HG03558 (cell line): ENCODE results near the gene ZSCAN20.
A peak's percentile ranks its signal among the peaks of the same experiment; 100 is the strongest.

Experiments used
- ATAC-seq: cut with Tn5 transposase; IDR thresholded peaks from one replicate; pipeline ENCODE4 v1.9.1; 2021; ENCODE audit warnings: moderate number of reproducible peaks; ENCODE audit not compliant: unreplicated experiment; ENCODE audit errors: extremely low read depth

Gene ZSCAN20

GRCh38 chr1:33472269-33472980, at the start of gene ZSCAN20:
Gene ZSCAN20 (plus strand): TSS chr1:33472645. CDS start chr1:33479289, 6,644 bp downstream.
- ATAC-seq: peak; percentile 64

GRCh38 chr1:33424205-33424604, 48.2 kb upstream of the ZSCAN20 start:
- no peak for ATAC-seq

DNA sequence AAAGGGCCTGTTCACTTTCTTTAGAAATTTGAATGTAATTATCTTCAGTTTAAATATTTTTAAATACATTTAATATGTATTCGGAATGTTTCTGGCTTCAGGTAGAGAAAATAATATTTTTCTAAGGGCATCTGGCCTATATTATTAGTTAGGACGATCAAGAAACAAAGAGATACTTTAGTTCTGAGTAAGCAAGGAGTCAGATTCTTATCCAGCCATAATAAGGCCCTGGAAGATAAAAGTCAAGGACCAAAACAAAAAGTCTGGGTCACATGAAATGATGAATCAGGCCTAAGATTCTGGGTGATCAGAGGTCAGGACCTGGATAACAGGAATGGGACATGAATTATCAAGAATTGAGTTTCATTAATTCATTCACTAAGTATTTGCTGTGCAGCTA, 47.8 kb upstream of the ZSCAN20 start:
- ATAC-seq: no peak

GRCh38 chr1:33425900-33426299, 46.5 kb upstream of the ZSCAN20 start:
- no peak for ATAC-seq

DNA sequence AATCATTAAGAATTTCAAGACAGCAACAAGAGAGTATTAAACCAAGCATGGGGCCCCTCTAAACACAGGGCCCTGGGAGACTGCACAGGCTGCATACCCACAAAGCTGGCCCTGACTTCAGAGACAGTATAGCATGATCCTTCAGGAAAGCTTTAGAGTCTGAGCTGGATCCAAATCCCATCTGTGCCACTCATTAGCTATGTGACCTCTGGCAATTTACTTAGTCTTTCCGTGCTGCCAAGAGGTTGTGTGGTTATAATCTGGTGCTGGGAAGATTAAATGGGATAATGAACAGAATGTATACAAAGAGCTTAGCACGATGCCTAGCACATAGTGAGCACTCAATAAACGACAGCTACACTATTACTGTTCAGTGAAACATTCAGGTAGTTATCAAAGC, 45.5 kb upstream of the ZSCAN20 start:
- no peak for ATAC-seq

DNA sequence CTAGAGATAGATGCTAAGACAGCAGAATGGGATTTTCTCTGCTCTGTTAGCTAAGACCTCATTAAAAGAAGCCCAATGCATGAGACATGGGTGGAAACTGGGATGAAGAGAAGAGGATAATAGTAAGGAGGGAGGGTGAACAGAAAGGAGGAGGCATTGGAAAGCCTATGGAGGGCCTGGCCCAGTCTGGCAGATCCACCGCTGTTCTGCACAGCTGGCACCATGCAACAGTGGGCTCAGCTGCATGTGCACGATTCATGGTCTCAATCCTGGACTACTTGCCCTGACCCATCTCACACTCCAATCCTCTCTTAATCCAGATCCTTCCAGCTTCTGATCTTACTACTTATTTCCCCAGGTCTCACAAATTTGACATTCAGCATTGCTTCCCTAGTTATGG, 43.8 kb upstream of the ZSCAN20 start:
- ATAC-seq: no peak

DNA sequence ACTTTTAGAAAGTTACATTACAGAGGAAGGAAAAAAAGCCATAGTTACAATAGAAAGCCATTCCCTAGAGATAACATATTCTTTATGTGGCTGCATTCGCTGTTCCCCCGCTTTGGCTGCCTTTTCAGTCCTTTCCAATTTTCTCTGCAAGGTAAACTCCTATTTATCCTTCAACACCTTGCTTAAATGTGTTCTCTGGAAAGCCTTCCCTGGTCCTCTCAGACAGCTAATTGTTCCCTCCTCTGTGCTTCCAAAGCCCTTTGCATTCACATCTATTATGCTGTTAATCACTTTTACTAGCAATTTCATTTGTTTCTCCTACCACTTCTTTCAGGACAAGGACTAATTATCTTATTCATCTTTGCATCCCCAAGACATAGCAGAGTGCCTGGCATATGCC, 43.1 kb upstream of the ZSCAN20 start:
- ATAC-seq: no peak

DNA sequence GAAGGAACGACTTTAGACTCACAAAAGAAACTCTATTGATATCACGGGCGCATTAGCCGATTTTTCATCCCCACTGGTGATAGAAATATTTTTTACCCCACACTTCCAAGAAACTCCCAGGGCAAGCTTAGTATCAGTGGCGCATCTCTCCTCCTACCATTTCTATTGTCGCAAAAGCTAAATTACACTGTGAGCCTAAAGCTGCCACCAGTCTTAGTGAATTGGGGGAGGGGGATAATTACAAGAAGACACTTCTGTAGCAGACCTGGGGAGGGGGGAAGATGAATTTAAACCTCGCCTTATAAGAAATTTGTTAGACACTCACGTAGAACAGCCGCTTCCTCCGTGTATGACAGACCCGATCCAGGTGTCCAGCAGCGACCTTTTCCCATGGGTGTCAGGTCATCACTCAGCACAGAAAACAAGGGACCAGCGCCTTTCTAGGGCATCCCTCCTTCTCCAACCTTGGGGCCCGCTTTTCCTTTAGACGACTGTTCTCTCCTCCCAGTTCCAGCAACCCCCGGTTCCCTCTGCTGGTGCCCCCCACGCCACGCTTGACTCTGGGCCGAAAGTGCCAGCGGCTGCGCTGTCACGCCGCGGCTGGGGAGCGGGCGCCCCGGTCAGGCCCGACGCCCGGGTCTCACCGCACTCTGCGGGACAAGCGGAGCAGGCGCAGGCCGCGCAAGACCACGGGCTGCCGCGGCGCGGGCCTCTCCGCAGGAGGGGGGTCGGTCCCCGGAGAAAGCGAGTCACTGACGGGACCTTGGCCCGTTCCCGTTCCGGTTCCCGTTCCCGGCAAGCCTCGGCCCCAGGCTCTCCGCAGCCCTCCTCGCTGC, 42.4 kb upstream of the ZSCAN20 start:
- ATAC-seq: no peak

DNA sequence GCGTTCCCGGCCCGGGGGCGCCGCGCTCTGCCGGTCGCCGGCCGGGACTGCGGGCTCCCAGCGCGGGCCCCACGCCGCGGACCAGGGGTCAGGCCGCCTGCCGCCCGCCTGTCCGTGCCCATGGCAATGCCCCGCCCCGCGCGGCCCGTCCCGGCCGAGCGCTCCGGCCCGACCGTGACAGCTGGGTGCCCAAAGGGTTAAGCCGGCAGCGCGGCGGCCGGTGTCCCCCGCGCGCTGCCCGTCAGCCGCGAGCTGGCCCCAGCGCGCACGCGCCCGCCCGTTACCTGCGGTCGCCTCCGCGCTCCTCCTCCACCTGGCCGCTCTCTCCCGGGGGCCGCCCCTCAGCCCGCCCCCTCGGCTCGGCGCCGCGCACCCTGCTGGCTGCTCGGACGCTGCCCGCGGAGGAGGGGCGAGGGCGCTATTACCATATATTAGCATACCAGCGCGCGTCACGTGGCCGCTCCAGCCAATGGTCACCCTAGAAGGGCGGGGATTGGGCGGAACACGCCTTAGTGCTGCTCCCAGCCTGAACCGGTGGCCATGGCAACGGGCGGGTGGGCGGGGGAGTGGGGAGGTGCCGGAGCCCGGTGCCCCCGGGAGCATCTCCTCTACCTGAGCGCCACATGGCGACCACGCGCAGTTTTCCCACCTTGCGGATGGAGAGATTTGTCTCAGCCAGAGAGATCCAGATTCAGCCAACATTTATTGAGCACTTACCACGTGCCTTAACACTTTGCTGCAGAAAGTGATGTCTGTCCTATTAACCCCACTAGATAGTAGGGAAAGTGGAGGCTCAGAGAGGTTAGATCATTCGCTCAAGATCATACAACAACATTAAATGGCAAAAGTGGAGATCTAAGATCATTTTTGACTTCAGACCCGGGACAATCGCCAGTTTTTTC, 41.5 kb upstream of the ZSCAN20 start, which contains the start of gene PHC2:
PHC2 (minus strand) TSS at position 404 of the 902 bp plus-strand sequence. CDS start 55,556 bp downstream, outside the sequence.
- ATAC-seq: peak; percentile 77

GRCh38 chr1:33433509-33434362, 38.7 kb upstream of the ZSCAN20 start:
- ATAC-seq: no peak

DNA sequence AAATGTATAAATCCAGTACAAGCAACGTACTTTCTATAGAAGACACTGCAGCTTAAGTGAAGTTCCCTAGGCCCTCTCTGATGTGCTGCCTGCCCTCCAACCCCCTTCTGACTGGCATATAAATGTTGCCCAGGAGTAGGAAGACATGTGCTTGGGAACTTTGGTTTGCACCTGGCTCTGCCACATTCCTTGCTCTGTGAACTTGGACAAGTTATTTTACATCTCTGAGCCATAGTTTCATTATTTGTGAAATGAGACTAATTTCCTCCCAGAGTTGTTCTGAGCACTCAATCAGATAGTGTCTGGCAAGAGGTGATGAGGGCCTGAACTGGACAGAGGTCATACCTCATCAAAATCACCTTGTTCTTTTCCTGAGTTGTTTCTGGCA, 38.1 kb upstream of the ZSCAN20 start:
- no peak for ATAC-seq

DNA sequence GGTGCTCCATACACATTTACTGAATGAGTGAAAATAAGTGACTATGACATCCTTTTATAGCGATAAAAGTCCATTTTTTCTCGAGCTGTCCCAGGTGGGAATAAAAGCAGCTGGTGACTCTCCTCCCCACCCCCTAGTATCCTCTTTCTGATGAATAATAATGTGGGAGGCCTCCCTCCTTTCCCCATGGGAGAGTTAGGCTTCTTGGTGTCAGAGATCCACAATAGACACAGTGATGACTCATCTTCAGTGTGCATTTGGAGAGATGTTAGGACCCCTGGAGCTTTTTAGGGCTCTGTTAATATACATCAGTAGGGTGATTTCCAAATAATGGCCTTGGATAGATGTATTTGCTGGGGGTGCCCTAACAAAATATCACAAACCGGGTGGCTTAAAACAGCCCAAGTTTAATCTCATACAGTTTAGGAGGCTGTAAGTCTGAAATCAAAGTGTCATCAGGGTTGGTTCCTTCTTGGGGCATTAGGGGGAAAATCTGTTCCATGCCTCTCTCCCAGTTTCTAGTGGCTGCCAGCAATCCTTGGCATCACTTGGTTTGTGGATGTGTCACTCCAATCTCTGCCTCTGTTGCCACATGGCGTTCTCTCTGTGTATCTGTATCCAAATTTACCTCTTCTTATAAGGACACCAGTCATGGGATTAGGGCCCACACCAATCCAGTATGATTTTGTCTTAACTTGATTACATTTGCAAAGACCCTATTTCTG, 37.2 kb upstream of the ZSCAN20 start:
- no peak for ATAC-seq

GRCh38 chr1:33436557-33437285, 35.7 kb upstream of the ZSCAN20 start:
- ATAC-seq: no peak

- no peak for ATAC-seq
These were observed 33.9 kb upstream of the ZSCAN20 start for GRCh38 chr1:33438364-33439160.

GRCh38 chr1:33439662-33440061, 32.8 kb upstream of the ZSCAN20 start:
- ATAC-seq: no peak

DNA sequence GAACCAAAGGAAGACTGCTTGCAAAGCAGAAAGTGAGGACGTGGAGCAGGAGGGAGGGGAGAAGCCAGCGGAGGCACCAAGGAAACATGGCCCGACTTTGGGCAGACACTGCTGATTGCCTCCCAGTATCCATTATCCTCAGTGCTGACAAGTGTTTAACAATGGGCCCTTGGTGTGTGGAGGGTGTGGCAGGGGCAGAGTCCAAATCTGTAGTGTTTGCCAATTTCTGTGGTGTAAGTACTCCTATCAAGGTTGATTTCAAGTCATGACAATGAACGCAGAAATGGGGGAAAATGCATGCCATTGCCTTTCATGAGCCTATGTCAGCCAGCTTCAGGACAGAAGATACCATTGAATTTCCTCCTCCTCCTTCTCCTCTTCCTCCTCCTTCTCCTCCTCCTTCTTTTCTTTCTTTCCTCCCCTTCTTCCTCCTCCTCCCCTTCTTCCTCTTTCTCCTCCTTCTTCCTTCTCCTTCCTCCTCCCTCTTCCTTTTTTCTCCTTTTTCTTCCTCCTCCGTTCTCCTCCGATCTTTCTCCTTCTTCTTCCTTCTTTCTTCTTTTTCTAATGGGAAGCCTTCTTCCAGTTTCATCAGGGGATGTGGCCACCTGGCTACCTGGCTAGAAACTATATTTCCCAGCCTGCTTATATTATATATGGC, 31.2 kb upstream of the ZSCAN20 start:
- no peak for ATAC-seq

DNA sequence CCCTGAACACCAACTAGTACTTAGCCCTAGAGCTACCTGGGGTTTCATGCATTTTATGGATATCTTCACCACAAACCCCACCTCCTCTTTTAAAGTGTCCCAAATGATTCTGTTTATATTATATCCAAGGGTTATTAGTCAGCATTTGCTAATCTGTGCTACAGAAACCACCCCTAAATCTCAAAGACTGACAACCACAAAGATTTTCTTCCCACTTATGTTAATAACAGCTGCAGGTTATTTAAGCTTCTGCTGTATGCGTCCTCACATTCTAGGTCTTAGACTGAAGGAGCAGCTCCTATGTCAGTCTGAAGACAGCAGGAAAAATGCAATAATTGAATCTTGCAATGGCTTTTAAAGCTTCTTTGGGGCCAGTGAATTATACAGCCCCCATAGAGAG, 30.3 kb upstream of the ZSCAN20 start:
- ATAC-seq: no peak
